IPS-NIHi7 (cell line): ENCODE data around the gene HOTAIR.

Experiments
- DNase-seq: peaks from one replicate; pipeline ENCODE4 v3.0.0; 2012; ENCODE audit warnings: mixed read lengths; ENCODE audit errors: extremely low spot score

Gene HOTAIR

DNA sequence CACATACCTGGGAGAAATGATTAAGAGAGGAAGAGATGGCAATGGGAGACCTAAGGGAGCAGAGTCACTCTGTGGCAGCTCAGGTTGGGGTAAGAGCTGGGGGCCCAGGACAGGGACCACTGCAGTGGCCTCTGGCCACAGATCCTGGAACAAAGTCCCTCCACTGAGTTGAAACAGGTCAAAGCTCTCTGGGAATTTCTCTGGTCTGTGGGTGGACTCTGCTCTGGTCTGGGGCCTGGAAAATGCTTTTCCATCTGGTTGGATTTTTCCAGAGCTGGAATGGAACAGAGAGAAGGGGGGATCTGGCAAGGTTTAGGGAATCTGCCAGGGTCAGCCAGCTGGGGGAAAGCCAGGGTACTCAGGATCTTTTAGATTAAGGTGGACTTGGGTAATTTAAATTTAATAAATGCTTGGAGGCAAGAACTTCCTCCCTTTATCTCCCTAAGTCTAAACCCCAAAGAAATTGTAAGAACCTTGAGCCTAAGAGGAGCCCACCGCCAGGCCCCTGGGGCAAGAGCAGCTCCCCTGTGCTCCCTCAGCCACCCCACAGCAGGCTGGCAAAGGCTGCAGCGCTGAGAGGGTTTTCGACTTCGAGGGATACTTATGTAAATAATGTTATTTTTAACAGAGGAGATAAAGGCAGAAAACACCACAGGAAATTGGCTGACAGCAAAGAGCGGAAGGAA lies 13.9 kb upstream of the HOTAIR start:
- no peak for DNase-seq

DNA sequence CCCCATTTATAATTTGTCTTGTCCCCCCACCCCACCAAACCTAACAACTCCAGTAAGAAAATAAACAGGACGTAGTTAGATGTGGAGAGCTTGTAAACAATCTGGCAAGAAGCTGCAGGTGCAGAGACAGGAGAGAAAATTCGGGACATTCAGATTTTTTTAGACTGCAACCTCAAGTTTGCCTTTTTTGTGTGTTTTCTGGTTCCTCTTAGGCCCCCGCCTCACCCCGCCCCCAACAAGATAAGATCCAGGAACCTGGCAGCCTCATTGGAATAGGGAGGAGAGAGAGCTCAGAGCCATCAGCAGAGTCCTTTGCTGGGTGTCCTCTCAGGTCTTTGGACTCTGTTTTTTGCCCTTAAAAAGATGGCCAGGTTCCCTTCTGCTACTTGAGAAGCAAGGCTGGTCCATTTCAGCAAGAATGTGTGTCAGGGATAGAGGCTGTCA lies 13.1 kb upstream of the HOTAIR start:
- no peak for DNase-seq

DNA sequence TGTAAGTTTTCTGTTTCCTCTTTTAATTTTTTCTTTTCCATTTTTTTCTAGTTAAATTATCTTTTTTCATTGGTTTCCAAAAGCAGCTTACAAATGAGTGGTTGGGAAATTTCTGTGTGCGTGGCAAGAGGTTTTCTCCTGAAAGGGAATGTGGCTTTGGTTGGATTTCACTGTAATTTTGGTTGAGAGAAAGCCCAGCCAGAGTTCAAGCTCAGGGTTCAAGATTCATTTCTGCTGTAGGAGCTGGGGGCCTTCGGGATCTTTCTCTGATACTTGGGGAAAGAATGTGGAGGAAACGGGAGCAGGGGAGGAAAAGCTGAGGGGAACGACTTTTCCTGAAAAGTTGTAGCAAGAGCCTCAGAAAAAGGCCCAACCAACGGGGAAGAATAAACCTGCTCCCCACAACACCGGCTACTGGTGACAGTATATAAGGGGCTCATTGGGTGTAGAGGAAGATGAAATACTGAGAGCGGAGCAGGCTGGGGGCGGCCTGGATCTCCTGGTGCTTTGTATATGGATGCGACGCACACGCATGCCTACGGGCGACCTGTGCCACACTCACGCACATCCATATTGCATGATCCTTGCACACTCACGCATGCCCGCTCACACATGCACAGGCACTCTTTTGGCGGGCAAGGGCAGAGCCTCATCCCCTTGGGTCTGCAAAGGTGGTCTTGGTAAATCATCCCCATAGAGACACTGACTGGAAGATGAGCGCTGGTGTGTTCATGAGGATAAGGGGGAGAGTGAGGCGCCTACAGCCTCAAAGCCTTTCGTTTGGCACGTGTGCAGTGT lies 12.1 kb upstream of the HOTAIR start:
- no peak for DNase-seq

- DNase-seq = no peak
Measured at GRCh38 chr12:53985994-53986685, 11.4 kb upstream of the HOTAIR start.

GRCh38 chr12:53985692-53985993 lies 10.9 kb upstream of the HOTAIR start:
- no peak for DNase-seq

DNA sequence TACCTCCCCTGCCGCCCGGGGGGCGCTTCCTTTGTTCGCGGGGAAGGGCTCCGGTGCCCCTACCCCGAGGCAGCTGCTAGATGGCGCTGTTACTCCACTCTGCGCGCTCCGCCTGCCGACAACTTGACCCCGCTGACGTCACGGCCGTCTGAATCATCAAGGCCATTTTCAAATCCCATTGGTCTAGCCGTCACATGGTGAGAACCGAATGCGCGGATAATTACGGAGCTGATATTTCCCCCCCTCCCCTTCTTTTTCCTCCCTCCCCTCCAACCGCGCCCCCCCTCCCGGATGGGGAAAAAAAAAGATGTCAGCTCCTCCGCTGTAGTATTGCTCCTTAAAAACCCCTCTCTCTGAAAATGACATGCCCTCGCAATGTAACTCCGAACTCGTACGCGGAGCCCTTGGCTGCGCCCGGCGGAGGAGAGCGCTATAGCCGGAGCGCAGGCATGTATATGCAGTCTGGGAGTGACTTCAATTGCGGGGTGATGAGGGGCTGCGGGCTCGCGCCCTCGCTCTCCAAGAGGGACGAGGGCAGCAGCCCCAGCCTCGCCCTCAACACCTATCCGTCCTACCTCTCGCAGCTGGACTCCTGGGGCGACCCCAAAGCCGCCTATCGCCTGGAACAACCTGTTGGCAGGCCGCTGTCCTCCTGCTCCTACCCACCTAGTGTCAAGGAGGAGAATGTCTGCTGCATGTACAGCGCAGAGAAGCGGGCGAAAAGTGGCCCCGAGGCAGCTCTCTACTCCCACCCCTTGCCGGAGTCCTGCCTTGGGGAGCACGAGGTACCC lies 10.3 kb upstream of the HOTAIR start, which contains the start of gene HOXC10:
Gene HOXC10, plus strand, starts transcription at position 246 of the 791 bp plus-strand sequence. Its CDS starts 114 bp downstream, at position 360.
- peak; percentile 88 for DNase-seq

DNA sequence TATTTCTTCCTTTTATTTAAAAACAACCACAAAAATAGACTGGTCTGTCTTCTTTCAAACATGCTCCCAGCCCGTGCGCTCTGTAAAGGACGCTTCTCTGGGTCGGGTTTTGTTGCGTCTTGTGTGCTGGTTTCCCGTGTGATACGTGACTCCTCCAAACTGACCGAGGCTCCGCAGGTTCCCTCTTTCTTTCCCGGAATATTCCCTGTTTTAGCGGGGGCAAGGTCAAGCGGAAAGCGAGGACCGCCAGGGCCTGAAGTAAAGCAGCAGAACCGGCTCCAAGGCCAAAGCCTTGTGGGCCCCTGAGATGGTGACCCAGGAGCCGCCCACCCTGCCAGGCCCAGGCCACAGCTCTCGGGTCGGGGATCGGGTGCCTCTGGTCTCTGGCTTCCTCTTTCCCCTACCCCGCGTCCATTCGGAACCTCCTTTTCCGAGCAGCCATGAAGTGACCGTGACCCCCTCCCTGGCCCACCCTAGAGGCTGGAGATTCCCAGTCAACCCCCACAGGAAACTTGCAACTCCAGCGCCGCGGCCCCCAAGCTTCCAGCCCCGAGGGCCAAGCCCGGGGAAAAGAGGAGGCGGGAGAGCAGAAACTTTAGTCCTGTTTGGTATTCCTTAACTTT lies 9.3 kb upstream of the HOTAIR start:
- DNase-seq = no peak

- DNase-seq = no peak
Measured at GRCh38 chr12:53983568-53983949, 8.8 kb upstream of the HOTAIR start.

DNA sequence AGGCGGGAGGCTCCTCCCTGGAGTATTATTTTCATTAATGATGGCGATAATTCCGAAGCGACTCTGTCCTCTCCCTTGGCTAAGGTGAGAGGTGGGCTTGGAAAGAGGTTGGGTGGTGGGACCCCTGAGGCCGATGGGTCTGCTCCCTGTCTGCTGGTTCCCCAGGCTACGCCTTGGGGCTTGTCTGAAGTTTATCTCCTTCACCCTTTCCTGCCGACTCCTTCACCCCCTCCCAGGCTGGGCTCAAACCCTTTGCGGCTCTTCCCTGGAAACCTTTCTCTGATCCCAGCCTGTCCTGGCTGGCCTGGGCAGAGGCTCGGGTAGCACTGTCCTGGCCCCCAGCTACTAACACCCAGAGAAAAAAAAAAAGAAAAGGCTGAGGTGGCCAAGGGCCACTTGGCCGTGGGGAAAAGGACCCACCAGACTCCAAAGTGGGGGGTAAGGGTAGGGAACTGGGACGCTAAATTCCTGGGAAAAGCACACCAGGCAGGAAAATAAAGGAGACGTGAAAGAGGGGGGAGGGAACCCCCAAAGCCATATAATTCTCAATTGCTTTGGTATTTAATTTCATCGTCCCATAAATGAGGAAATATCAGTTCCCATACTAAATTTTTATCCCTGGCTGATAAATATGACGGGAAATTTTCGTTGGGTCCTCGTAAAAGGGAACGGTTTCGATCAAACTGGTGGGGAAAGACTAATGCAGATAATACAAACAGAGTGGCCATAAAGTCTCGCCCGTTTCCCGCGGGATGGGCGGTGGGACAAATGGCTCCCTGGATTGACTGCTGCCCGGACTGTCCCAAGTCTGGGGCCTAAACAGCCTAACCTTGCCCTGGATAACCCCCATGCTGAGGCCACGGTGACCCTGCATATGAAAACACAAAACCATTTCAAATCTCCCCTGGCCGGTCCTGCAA lies 8.2 kb upstream of the HOTAIR start:
- DNase-seq = no peak

DNA sequence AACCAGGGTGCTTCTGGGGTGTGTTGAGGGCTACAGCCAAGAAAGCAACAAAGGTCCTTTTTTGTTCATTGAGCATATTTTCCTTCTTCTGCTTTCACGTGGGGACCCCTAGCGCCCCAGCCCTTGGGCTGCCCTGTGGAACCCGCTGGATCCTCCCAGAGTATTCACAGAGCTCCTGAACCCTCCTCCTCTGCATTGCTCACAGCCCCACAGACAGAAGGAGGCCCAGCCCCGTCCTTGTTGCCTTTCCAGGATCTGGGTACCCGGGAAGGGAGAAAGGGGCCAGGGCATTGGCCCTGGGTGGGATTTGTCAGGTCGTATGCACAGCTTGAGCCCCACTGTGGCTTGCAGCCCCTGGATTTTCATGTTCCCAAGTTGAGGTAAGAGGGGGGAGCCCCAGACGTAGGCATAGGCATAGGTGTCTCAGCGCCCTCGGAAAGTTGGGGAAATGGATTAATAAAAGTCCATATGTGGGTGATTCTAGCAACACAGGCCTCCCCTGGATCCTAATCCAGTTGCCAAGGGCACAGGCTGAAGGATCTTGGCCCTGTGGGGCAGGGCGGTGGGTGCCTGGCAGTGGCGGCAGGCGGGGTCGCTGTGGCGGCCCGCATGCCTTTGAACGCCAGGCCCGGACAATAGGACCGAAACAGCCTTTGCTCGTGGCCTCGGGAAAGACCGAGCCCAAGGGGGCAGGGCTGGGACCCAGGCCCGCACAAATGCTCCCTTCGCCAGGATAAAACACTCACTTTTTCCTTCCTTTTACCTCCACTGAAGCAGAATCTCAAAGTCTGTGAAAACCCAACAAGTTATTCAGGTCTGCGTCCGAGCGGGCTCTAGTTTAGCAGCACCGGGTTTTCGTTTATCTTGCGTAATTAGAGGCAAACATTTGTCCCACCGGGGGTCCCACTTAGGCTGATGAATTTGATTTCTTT lies 7.1 kb upstream of the HOTAIR start:
- no peak for DNase-seq

DNA sequence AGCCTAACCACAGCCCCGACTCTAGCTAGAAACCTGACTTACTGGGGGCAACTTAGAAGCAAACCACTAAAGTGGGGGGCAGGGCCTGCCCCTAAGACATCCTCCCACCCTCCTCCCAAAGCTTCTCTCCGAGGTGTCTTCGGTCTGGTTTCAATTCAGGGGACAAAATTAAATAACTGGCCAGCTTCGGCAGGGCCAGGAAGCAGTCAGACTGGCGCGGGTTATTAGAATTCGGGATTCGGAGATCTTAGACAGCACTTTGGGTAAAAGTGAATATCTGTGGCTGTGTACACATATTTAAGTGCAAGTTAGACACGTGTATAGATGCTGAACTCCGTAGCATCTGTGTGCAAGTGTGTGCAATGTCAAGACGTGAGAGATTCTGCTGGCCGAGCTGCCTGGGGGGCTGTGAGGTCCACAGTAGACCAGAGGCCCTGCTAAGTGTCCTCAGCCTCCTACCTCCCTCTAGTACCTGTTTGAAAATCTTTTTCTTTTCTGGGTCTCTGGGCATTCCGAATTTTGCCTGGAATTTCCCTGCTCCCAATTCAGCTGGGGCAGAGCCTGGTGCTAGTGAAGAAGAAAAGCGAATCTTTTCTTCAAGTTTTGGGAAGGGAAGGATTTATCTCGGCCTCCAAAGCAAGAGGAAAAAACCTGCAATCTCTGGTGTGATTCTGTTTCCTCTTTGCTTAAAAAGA lies 6.2 kb upstream of the HOTAIR start:
- no peak for DNase-seq

GRCh38 chr12:53980104-53980801 lies 5.5 kb upstream of the HOTAIR start:
- DNase-seq = no peak

- DNase-seq = no peak
Measured at GRCh38 chr12:53978477-53979356, 4.0 kb upstream of the HOTAIR start.

- no peak for DNase-seq
Measured at GRCh38 chr12:53977596-53978445, 3.1 kb upstream of the HOTAIR start.

GRCh38 chr12:53976823-53977595 lies 2.3 kb upstream of the HOTAIR start:
- no peak for DNase-seq
